BE2C (cell line): Measurements from ENCODE around the gene TYW1B.
"Not testable (repeated sequence)": the region's sequence is repeated elsewhere in the genome, so short reads cannot be mapped to it uniquely, and the experiment has no call there.

Experiments used
- DNase-seq: peaks from one replicate; pipeline ENCODE4 v3.0.0-alpha.2; 2020
- H3K27me3 ChIP-seq: fragments of 250-450 bp; sonication (Bioruptor Pico); 2 replicates; pipeline ENCODE4 v1.5.1; 2020; ENCODE audit warnings: mild to moderate bottlenecking
- H3K36me3 ChIP-seq: fragments of 250-450 bp; sonication (Bioruptor Pico); 2 replicates; pipeline ENCODE4 v1.5.1; 2020; ENCODE audit warnings: mild to moderate bottlenecking
- H3K4me1 ChIP-seq: fragments of 250-450 bp; sonication (Bioruptor Pico); 2 replicates; pipeline ENCODE4 v1.5.1; 2020
- H3K4me3 ChIP-seq: 2 replicates; pipeline ENCODE4 v1.5.1; 2011; ENCODE audit warnings: low read depth, low read length
- H3K9me3 ChIP-seq: fragments of 250-450 bp; sonication (Bioruptor Pico); 2 replicates; pipeline ENCODE4 v1.5.1; 2020
- CTCF ChIP-seq: IDR thresholded peaks from 2 replicates; pipeline ENCODE4 v1.5.1; 2012; ENCODE audit warnings: mild to moderate bottlenecking, low read depth, low read length

TYW1B gene

GRCh38 chr7:72781631-72782030, 46.4 kb downstream of the TYW1B start:
- H3K9me3 ChIP-seq: no peaks in the 10 kb centered on the region
- H3K4me3 ChIP-seq: no peak overlapping the region
- no peak for TF ChIP-seq CTCF
- no peak for DNase-seq
- no peaks in the 10 kb centered on the region for H3K36me3 ChIP-seq
- peaks cover 4% of the 10 kb centered on the region for H3K4me1 ChIP-seq
- H3K27me3 ChIP-seq: no peaks in the 10 kb centered on the region

GRCh38 chr7:72781161-72781560, 46.8 kb downstream of the TYW1B start:
- no peak overlapping the region for H3K4me3 ChIP-seq
- TF ChIP-seq CTCF: no peak
- H3K27me3 ChIP-seq: no peaks in the 10 kb centered on the region
- H3K9me3 ChIP-seq: no peaks in the 10 kb centered on the region
- peaks cover 4% of the 10 kb centered on the region for H3K4me1 ChIP-seq
- H3K36me3 ChIP-seq: no peaks in the 10 kb centered on the region
- no peak for DNase-seq

GRCh38 chr7:72780289-72780894, 47.6 kb downstream of the TYW1B start:
- H3K36me3 ChIP-seq, DNase-seq, H3K9me3 ChIP-seq, H3K4me1 ChIP-seq, H3K27me3 ChIP-seq, H3K4me3 ChIP-seq: not testable (repeated sequence)

- not testable (repeated sequence) for H3K4me1 ChIP-seq, H3K9me3 ChIP-seq, H3K27me3 ChIP-seq, DNase-seq, H3K4me3 ChIP-seq, H3K36me3 ChIP-seq
These were observed 50.8 kb downstream of the TYW1B start for GRCh38 chr7:72777167-72777566.

- H3K4me1 ChIP-seq, DNase-seq, H3K9me3 ChIP-seq, H3K4me3 ChIP-seq, H3K36me3 ChIP-seq, H3K27me3 ChIP-seq: not testable (repeated sequence)
These were observed 55.4 kb downstream of the TYW1B start for GRCh38 chr7:72772627-72773026.

- not testable (repeated sequence) for DNase-seq, H3K4me1 ChIP-seq, H3K27me3 ChIP-seq, H3K4me3 ChIP-seq, H3K9me3 ChIP-seq, H3K36me3 ChIP-seq
These were observed 61.0 kb downstream of the TYW1B start for GRCh38 chr7:72766994-72767393.

- Histone ChIP-seq H3K9me3 (no peaks in the 10 kb centered on the region), H3K27me3 (no peaks in the 10 kb centered on the region), H3K4me3 (no peak overlapping the region), H3K36me3 (no peaks in the 10 kb centered on the region), H3K4me1 (no peaks in the 10 kb centered on the region)
- no peak for TF ChIP-seq CTCF
- DNase-seq: no peak
These were observed 67.4 kb downstream of the TYW1B start for GRCh38 chr7:72760602-72761001.

- no peaks in the 10 kb centered on the region for H3K4me1 ChIP-seq
- H3K36me3 ChIP-seq: no peaks in the 10 kb centered on the region
These were observed 73.7 kb downstream of the TYW1B start for GRCh38 chr7:72754312-72754711.

More at GRCh38 chr7:72754312-72754711, 73.7 kb downstream of the TYW1B start:
- TF ChIP-seq CTCF: no peak
- DNase-seq: no peak
- Histone ChIP-seq H3K27me3 (no peaks in the 10 kb centered on the region), H3K9me3 (no peaks in the 10 kb centered on the region), H3K4me3 (no peak overlapping the region)
